ENCODE data around the gene RSPH1.

DNA sequence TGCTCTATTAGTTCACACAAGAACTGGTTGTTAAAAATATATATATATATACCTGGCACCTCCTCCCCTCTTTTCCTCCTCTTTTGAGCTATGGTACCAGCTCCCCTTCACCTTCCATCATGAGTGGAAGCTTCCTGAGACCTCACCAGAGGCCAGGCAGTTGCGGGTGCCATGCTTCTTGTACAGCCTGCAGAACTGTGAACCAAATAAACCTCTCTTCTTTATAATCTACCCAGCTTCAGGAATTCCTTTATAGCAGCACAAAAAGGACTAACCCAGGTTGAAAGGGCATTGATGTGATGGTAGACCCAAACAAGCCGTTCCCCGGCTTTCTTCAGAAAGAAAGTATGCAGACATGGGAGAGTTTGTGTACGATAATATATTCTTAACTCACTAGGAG, 14.9 kb downstream of the RSPH1 start:
- TF ChIP-seq, protein P1, sequence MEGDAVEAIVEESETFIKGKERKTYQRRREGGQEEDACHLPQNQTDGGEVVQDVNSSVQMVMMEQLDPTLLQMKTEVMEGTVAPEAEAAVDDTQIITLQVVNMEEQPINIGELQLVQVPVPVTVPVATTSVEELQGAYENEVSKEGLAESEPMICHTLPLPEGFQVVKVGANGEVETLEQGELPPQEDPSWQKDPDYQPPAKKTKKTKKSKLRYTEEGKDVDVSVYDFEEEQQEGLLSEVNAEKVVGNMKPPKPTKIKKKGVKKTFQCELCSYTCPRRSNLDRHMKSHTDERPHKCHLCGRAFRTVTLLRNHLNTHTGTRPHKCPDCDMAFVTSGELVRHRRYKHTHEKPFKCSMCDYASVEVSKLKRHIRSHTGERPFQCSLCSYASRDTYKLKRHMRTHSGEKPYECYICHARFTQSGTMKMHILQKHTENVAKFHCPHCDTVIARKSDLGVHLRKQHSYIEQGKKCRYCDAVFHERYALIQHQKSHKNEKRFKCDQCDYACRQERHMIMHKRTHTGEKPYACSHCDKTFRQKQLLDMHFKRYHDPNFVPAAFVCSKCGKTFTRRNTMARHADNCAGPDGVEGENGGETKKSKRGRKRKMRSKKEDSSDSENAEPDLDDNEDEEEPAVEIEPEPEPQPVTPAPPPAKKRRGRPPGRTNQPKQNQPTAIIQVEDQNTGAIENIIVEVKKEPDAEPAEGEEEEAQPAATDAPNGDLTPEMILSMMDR (IDR thresholded peaks at IDR 0.05; ENCODE audit: control extremely low read depth in 1 of 3, insufficient read depth in 1 of 3, low read depth in 1 of 3, low read length in 3 of 3), result no peak
- TF ChIP-seq POLR2A (IDR thresholded peaks at IDR 0.05; ENCODE audit: control extremely low read depth in 1 of 2, low read depth in 2 of 2, low read length in 2 of 2), result no peak
- no peak for TF ChIP-seq MAFK (IDR thresholded peaks at IDR 0.05; ENCODE audit: low read depth, low read length)
- no peak for TF ChIP-seq EP300 (IDR thresholded peaks at IDR 0.05; ENCODE audit: borderline replicate concordance in 1 of 2, low read depth in 2 of 2, low read length in 2 of 2)
- TF ChIP-seq SIX5 (IDR thresholded peaks at IDR 0.05; ENCODE audit: low read depth, low read length), result no peak
- TF ChIP-seq SUZ12 (IDR thresholded peaks at IDR 0.05; ENCODE audit: low read length), result no peak

Measured in H1 (cell line).